ENCODE measurements around the gene RYR3. TPM values are rescaled to one million over a fixed set of nuclear protein-coding genes. Genes with fewer than 3 reads are reported as not detected.

RYR3 gene
- total and polyA plus RNA-seq, 9 donors = 11.9 to 48.1 (median 33.2) TPM

GRCh38 chr15:33344530-33344929 lies 33.8 kb downstream of the RYR3 start:
- H3K36me3 ChIP-seq (ENCODE audit: control insufficient read depth, insufficient read depth, low read length) = no peaks in the 10 kb centered on the region
- H3K27me3 ChIP-seq (ENCODE audit: control insufficient read depth, insufficient read depth, low read length) = no peaks in the 10 kb centered on the region
- no peak overlapping the region for H3K4me3 ChIP-seq (ENCODE audit: low read length)
- H3K9me3 ChIP-seq (replicated peaks; ENCODE audit: control insufficient read depth, low read depth, low read length) = no peaks in the 10 kb centered on the region
- H3K27ac ChIP-seq (ENCODE audit: low read length) = no peak overlapping the region
- no peaks in the 10 kb centered on the region for H3K4me1 ChIP-seq (ENCODE audit: control insufficient read depth, insufficient read depth, low read length)
- no peak for DNase-seq
- WGBS (ENCODE audit: insufficient coverage) = no CpG with 5 or more reads among the region's 1 CpG

- WGBS (ENCODE audit: insufficient coverage) = no CpG with 5 or more reads among the region's 1 CpG
- Histone ChIP-seq H3K27me3 (ENCODE audit: control insufficient read depth, insufficient read depth, low read length) (no peaks in the 10 kb centered on the region), H3K4me1 (ENCODE audit: control insufficient read depth, insufficient read depth, low read length) (peaks cover 7% of the 10 kb centered on the region), H3K4me3 (ENCODE audit: low read length) (no peak overlapping the region), H3K27ac (ENCODE audit: low read length) (no peak overlapping the region), H3K9me3 (replicated peaks; ENCODE audit: control insufficient read depth, low read depth, low read length) (no peaks in the 10 kb centered on the region), H3K36me3 (ENCODE audit: control insufficient read depth, insufficient read depth, low read length) (no peaks in the 10 kb centered on the region)
- DNase-seq = no peak
These were observed 43.6 kb downstream of the RYR3 start for GRCh38 chr15:33354411-33354810.

- no peak for DNase-seq
- Histone ChIP-seq H3K4me1 (ENCODE audit: control insufficient read depth, insufficient read depth, low read length) (peaks cover 14% of the 10 kb centered on the region), H3K4me3 (ENCODE audit: low read length) (no peak overlapping the region), H3K9me3 (replicated peaks; ENCODE audit: control insufficient read depth, low read depth, low read length) (no peaks in the 10 kb centered on the region), H3K27ac (ENCODE audit: low read length) (peak overlapping the region; percentile 11), H3K36me3 (ENCODE audit: control insufficient read depth, insufficient read depth, low read length) (no peaks in the 10 kb centered on the region), H3K27me3 (ENCODE audit: control insufficient read depth, insufficient read depth, low read length) (no peaks in the 10 kb centered on the region)
- WGBS (ENCODE audit: insufficient coverage) = 83% methylated on average over 1 of the region's 4 CpGs
These were observed 47.1 kb downstream of the RYR3 start for GRCh38 chr15:33357845-33358244.

- Histone ChIP-seq H3K36me3 (ENCODE audit: control insufficient read depth, insufficient read depth, low read length) (no peaks in the 10 kb centered on the region), H3K4me1 (ENCODE audit: control insufficient read depth, insufficient read depth, low read length) (peaks cover 14% of the 10 kb centered on the region), H3K4me3 (ENCODE audit: low read length) (no peak overlapping the region), H3K9me3 (replicated peaks; ENCODE audit: control insufficient read depth, low read depth, low read length) (no peaks in the 10 kb centered on the region), H3K27ac (ENCODE audit: low read length) (no peak overlapping the region), H3K27me3 (ENCODE audit: control insufficient read depth, insufficient read depth, low read length) (no peaks in the 10 kb centered on the region)
- peak; percentile 64 for DNase-seq
- WGBS (ENCODE audit: insufficient coverage) = no CpG with 5 or more reads among the region's 2 CpGs
These were observed 47.5 kb downstream of the RYR3 start for GRCh38 chr15:33358306-33358705.

GRCh38 chr15:33360886-33361285 lies 50.1 kb downstream of the RYR3 start:
- Histone ChIP-seq H3K27ac (ENCODE audit: low read length) (no peak overlapping the region), H3K4me1 (ENCODE audit: control insufficient read depth, insufficient read depth, low read length) (peaks cover 14% of the 10 kb centered on the region), H3K9me3 (replicated peaks; ENCODE audit: control insufficient read depth, low read depth, low read length) (no peaks in the 10 kb centered on the region), H3K27me3 (ENCODE audit: control insufficient read depth, insufficient read depth, low read length) (no peaks in the 10 kb centered on the region), H3K36me3 (ENCODE audit: control insufficient read depth, insufficient read depth, low read length) (no peaks in the 10 kb centered on the region), H3K4me3 (ENCODE audit: low read length) (no peak overlapping the region)
- peak; percentile 76 for DNase-seq
- WGBS (ENCODE audit: insufficient coverage) = no CpG with 5 or more reads among the region's 1 CpG

- Histone ChIP-seq H3K4me3 (ENCODE audit: low read length) (no peak overlapping the region), H3K4me1 (ENCODE audit: control insufficient read depth, insufficient read depth, low read length) (peaks cover 6% of the 10 kb centered on the region), H3K9me3 (replicated peaks; ENCODE audit: control insufficient read depth, low read depth, low read length) (no peaks in the 10 kb centered on the region), H3K27ac (ENCODE audit: low read length) (no peak overlapping the region), H3K27me3 (ENCODE audit: control insufficient read depth, insufficient read depth, low read length) (no peaks in the 10 kb centered on the region), H3K36me3 (ENCODE audit: control insufficient read depth, insufficient read depth, low read length) (no peaks in the 10 kb centered on the region)
- WGBS (ENCODE audit: insufficient coverage) = no CpG with 5 or more reads among the region's 3 CpGs
- DNase-seq = peak; percentile 7
These were observed 59.3 kb downstream of the RYR3 start for GRCh38 chr15:33369941-33370622.

- no peak for DNase-seq
- no CpG with 5 or more reads among the region's 3 CpGs for WGBS (ENCODE audit: insufficient coverage)
- no peaks in the 10 kb centered on the region for H3K36me3 ChIP-seq (ENCODE audit: control insufficient read depth, insufficient read depth, low read length)
- no peak overlapping the region for H3K27ac ChIP-seq (ENCODE audit: low read length)
- peaks cover 6% of the 10 kb centered on the region for H3K4me1 ChIP-seq (ENCODE audit: control insufficient read depth, insufficient read depth, low read length)
- no peaks in the 10 kb centered on the region for H3K9me3 ChIP-seq (replicated peaks; ENCODE audit: control insufficient read depth, low read depth, low read length)
- H3K27me3 ChIP-seq (ENCODE audit: control insufficient read depth, insufficient read depth, low read length) = no peaks in the 10 kb centered on the region
- H3K4me3 ChIP-seq (ENCODE audit: low read length) = no peak overlapping the region
These were observed 59.9 kb downstream of the RYR3 start for GRCh38 chr15:33370623-33371020.

- H3K4me3 ChIP-seq (ENCODE audit: low read length) = no peak overlapping the region
- H3K36me3 ChIP-seq (ENCODE audit: control insufficient read depth, insufficient read depth, low read length) = no peaks in the 10 kb centered on the region
- H3K27me3 ChIP-seq (ENCODE audit: control insufficient read depth, insufficient read depth, low read length) = no peaks in the 10 kb centered on the region
- H3K27ac ChIP-seq (ENCODE audit: low read length) = no peak overlapping the region
- 100% methylated on average over 1 of the region's 3 CpGs for WGBS (ENCODE audit: insufficient coverage)
- no peak for DNase-seq
- no peaks in the 10 kb centered on the region for H3K9me3 ChIP-seq (replicated peaks; ENCODE audit: control insufficient read depth, low read depth, low read length)
- peaks cover 6% of the 10 kb centered on the region for H3K4me1 ChIP-seq (ENCODE audit: control insufficient read depth, insufficient read depth, low read length)
These were observed 60.4 kb downstream of the RYR3 start for GRCh38 chr15:33371159-33371558.

GRCh38 chr15:33374226-33374914 lies 63.6 kb downstream of the RYR3 start:
- H3K36me3 ChIP-seq (ENCODE audit: control insufficient read depth, insufficient read depth, low read length) = no peaks in the 10 kb centered on the region
- H3K4me1 ChIP-seq (ENCODE audit: control insufficient read depth, insufficient read depth, low read length) = peaks cover 10% of the 10 kb centered on the region
- H3K27me3 ChIP-seq (ENCODE audit: control insufficient read depth, insufficient read depth, low read length) = no peaks in the 10 kb centered on the region
- peak; percentile 60 for DNase-seq
- no peaks in the 10 kb centered on the region for H3K9me3 ChIP-seq (replicated peaks; ENCODE audit: control insufficient read depth, low read depth, low read length)
- H3K27ac ChIP-seq (ENCODE audit: low read length) = peak overlapping the region; percentile 59
- no CpG with 5 or more reads among the region's 5 CpGs for WGBS (ENCODE audit: insufficient coverage)
- no peak overlapping the region for H3K4me3 ChIP-seq (ENCODE audit: low read length)

- 57% methylated on average over 4 of the region's 5 CpGs for WGBS (ENCODE audit: insufficient coverage)
- Histone ChIP-seq H3K4me1 (ENCODE audit: control insufficient read depth, insufficient read depth, low read length) (peaks cover 10% of the 10 kb centered on the region), H3K27ac (ENCODE audit: low read length) (no peak overlapping the region), H3K27me3 (ENCODE audit: control insufficient read depth, insufficient read depth, low read length) (no peaks in the 10 kb centered on the region), H3K36me3 (ENCODE audit: control insufficient read depth, insufficient read depth, low read length) (no peaks in the 10 kb centered on the region), H3K4me3 (ENCODE audit: low read length) (no peak overlapping the region), H3K9me3 (replicated peaks; ENCODE audit: control insufficient read depth, low read depth, low read length) (no peaks in the 10 kb centered on the region)
- no peak for DNase-seq
These were observed 64.5 kb downstream of the RYR3 start for GRCh38 chr15:33375236-33375635.
